PC-9 (cell line): Measurements from ENCODE around the gene KIAA1217.

Experiments used
- CTCF ChIP-seq: fragments of 200-600 bp; sonication (generic); conservative IDR thresholded peaks from 2 replicates; pipeline ENCODE4 v1.6.1; 2017; ENCODE audit warnings: mixed run types, antibody characterized with exemption, mild to moderate bottlenecking, moderate library complexity
- EZH2 ChIP-seq: fragments of 200-600 bp; sonication (generic); IDR thresholded peaks from 2 replicates; pipeline ENCODE4 v1.8.0; 2017; ENCODE audit warnings: antibody characterized with exemption, low read depth

DNA sequence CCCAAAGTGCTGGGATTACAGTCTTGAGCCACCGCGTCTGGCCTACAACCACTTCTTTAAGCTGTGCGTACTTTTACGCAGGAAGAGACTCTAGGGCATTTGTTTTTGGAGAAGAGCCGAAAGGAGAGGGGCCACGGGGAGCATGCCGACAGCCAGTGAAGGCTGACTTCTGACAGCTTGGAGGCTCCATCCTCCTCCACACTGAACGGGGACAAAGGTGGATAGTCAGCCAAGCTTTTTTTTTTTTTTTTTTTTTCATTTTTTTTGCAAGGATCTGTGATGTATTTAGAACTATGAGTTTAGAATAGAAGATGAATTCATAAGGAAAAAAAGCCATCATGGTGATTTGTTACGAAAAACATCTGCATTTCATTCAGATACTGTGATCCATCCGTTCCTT lies 293.1 kb downstream of the KIAA1217 start:
- no peak for TF ChIP-seq CTCF
- TF ChIP-seq EZH2 = no peak
